ENCODE measurements around the gene MMD. TPM values are rescaled to one million over a fixed set of nuclear protein-coding genes. Genes with fewer than 3 reads are reported as not detected.
A peak's percentile ranks its signal among the peaks of the same experiment; 100 is the strongest.
"Not testable (repeated sequence)": the region's sequence is repeated elsewhere in the genome, so short reads cannot be mapped to it uniquely, and the experiment has no call there.

MMD gene
- total RNA-seq: 10 to 100 TPM; 28.9 to 34.0 TPM

DNA sequence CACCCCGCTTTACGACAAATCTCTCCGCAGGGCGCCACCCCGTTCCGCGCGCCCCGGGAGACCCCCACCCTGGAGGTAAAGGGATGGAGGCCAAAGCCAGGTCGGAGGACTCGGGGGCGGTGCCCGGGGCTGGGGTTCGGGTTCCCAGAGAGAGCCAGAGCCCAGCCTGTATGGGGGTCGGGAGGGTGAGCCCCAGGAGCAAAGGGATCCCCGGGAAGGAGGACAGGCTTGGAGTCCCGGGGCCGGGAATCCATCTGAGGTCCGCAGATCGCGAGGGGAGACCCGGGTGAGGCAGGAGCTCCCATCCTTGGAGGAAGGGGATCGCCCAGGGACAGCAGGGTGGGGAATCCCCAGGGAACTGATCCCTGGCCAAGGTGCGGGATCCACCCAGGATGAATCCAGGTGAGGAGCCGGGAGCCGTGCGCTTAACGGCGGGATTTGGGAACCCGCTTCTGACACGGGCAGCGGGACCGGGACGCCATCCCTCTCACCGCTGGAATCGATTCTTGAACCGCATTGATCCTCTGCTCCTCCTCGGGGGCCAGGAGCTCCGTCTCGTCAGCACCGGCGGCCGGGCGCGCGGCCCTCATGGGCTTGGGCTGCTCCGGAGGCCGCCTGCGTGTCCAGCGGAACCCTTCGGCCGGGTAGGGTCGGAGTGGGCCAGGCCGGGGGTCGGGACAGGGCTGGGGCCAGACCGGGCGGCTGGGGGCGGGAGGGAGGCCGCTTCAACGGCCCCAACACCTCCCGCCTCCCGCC, at the start of gene MMD:
Gene MMD (minus strand): TSS at position 657 of the 756 bp plus-strand sequence. CDS start 140 bp downstream, at position 517.
- Mint-ChIP-seq H3K27me3 (peaks cover 29% of the 10 kb centered on the region), H3K4me3 (peak within 1 kb of the TSS; percentile 87), H3K9me3 (peaks cover 3% of the 10 kb centered on the region), H3K27ac (peak within 1 kb of the TSS; percentile 95), H3K4me1 (peaks cover 52% of the 10 kb centered on the region), H3K36me3 (ENCODE audit: low read depth) (peaks cover 44% of the 10 kb centered on the region)
- ChIA-PET POLR2A (no interaction called here), CTCF (interaction anchor here (1.0 to 2.5 kb wide), 2 partner anchors 10 to 77 kb away, joined by 3 to 8 read pairs; no protein-coding TSS in a partner anchor)
- DNase-seq: no peak

DNA sequence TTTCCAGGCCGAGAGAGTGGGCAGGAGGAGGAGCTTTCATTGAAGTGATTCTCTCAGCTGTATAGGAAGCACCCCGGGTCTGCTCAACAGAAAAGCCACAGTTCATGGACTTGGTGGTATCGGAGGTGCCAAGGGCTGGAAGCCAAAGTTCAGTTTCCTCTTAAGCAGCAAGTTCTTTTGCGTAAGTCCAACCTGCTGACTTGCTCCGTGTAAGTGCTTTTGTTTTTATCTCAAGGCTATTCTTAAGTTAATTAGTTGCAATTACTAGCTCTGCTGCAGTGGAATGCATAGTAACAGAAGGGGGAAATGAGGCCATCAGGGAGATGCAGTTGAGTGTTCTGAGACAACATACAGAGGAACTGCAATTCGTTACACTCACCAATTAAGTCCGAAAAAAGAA, 45.0 kb upstream of the MMD start:
- CTCF ChIA-PET: no interaction called here
- POLR2A ChIA-PET: no interaction called here

DNA sequence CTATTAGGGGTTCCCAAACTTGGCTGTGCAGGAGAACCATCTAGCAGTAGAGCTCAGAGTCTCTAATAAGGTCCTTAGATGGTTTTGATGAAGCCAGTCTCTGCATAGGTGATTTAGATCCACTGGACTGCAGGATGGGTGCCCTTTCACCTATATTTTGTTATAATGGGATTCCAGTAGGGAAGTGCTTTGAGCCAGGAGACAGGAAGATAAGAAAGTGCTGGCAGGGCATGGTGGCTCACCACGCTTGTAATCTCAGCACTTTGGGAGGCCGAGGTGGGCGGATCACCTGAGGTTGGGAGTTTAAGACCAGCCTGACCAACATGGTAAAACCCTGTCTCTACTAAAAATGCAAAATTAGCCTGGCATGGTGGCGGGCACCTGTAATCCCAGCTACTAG, 44.1 kb upstream of the MMD start:
- H3K27me3 Mint-ChIP-seq; H3K36me3 Mint-ChIP-seq (ENCODE audit: low read depth); POLR2A ChIA-PET; DNase-seq; H3K27ac Mint-ChIP-seq; H3K4me3 Mint-ChIP-seq; H3K9me3 Mint-ChIP-seq; H3K4me1 Mint-ChIP-seq: not testable (repeated sequence)
- CTCF ChIA-PET: interaction anchor here (1.0 kb wide), 1 partner anchor 14 kb away, joined by 3 read pairs; no protein-coding TSS in a partner anchor

More for the DNA sequence above, 45.0 kb upstream of the MMD start:
- no peaks in the 10 kb centered on the region for H3K36me3 Mint-ChIP-seq (ENCODE audit: low read depth)
- no peak overlapping the region for H3K27ac Mint-ChIP-seq
- no peak for DNase-seq
- H3K9me3 Mint-ChIP-seq: no peaks in the 10 kb centered on the region
- no peak overlapping the region for H3K4me3 Mint-ChIP-seq
- H3K4me1 Mint-ChIP-seq: peaks cover 8% of the 10 kb centered on the region
- peaks cover 2% of the 10 kb centered on the region for H3K27me3 Mint-ChIP-seq

GRCh38 chr17:55463600-55463999, 42.0 kb upstream of the MMD start:
- H3K27ac Mint-ChIP-seq: no peak overlapping the region
- H3K4me3 Mint-ChIP-seq: no peak overlapping the region
- POLR2A ChIA-PET: no interaction called here

GRCh38 chr17:55462711-55463110, 41.1 kb upstream of the MMD start:
- no peak overlapping the region for H3K27ac Mint-ChIP-seq
- no peaks in the 10 kb centered on the region for H3K36me3 Mint-ChIP-seq (ENCODE audit: low read depth)
- peaks cover 23% of the 10 kb centered on the region for H3K4me1 Mint-ChIP-seq
- ChIA-PET CTCF (interaction anchor here (1.0 kb wide), 1 partner anchor 173 kb away, joined by 3 read pairs; no protein-coding TSS in a partner anchor), POLR2A (no interaction called here)
- peaks cover 6% of the 10 kb centered on the region for H3K9me3 Mint-ChIP-seq
- DNase-seq: no peak
- H3K4me3 Mint-ChIP-seq: no peak overlapping the region
- H3K27me3 Mint-ChIP-seq: peaks cover 2% of the 10 kb centered on the region

More at GRCh38 chr17:55463600-55463999, 42.0 kb upstream of the MMD start:
- Mint-ChIP-seq H3K36me3 (ENCODE audit: low read depth) (no peaks in the 10 kb centered on the region), H3K27me3 (peaks cover 2% of the 10 kb centered on the region), H3K9me3 (no peaks in the 10 kb centered on the region), H3K4me1 (peaks cover 14% of the 10 kb centered on the region)
- no peak for DNase-seq
- CTCF ChIA-PET: no interaction called here

GRCh38 chr17:55462234-55462633, 40.6 kb upstream of the MMD start:
- ChIA-PET CTCF (interaction anchor here (1.0 kb wide), 1 partner anchor 173 kb away, joined by 3 read pairs; no protein-coding TSS in a partner anchor), POLR2A (no interaction called here)
- H3K4me3 Mint-ChIP-seq: no peak overlapping the region
- DNase-seq: no peak
- no peak overlapping the region for H3K27ac Mint-ChIP-seq
- H3K9me3 Mint-ChIP-seq: peaks cover 6% of the 10 kb centered on the region
- H3K4me1 Mint-ChIP-seq: peaks cover 23% of the 10 kb centered on the region
- no peaks in the 10 kb centered on the region for H3K36me3 Mint-ChIP-seq (ENCODE audit: low read depth)
- H3K27me3 Mint-ChIP-seq: peaks cover 2% of the 10 kb centered on the region

GRCh38 chr17:55458978-55459377, 37.3 kb upstream of the MMD start:
- peaks cover 20% of the 10 kb centered on the region for H3K4me1 Mint-ChIP-seq
- no peaks in the 10 kb centered on the region for H3K36me3 Mint-ChIP-seq (ENCODE audit: low read depth)
- no peak for DNase-seq
- no peak overlapping the region for H3K4me3 Mint-ChIP-seq
- POLR2A ChIA-PET: no interaction called here
- no peak overlapping the region for H3K27ac Mint-ChIP-seq
- H3K9me3 Mint-ChIP-seq: peaks cover 6% of the 10 kb centered on the region
- CTCF ChIA-PET: interaction anchor here (2.3 kb wide), 1 partner anchor 26 kb away, joined by 9 read pairs; no protein-coding TSS in a partner anchor
- peaks cover 2% of the 10 kb centered on the region for H3K27me3 Mint-ChIP-seq

DNA sequence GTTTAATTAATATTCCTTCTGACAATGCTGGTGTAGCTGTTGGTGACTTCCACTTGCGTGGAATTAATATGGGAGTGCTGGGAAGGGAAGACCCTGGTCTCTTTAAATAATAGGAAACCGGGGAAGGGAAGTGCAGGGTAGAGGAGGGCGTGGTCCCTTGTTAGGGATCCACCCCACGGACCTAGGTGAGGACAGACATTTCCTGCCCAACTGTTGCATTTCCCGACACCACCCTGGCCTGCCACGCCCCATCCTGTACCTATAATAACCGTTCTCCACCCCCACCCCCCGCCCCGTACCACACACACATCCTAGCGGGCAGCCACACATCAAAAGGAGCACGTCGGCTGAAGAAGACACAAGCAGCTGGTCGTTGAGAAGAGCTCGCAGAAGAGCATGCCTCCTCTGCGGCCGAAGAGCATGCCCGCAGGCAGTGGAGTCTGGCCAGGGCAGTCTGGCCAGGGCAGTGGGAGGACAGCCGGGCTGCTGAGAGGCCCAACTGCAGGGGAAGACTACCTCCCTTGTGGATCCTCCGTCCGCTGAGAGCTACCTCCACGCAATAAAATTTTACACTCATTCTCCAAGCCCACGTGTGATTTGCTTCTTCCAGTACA, 36.8 kb upstream of the MMD start:
- Mint-ChIP-seq H3K4me1 (peaks cover 14% of the 10 kb centered on the region), H3K27me3 (peaks cover 6% of the 10 kb centered on the region), H3K36me3 (ENCODE audit: low read depth) (no peaks in the 10 kb centered on the region), H3K4me3 (no peak overlapping the region), H3K27ac (no peak overlapping the region), H3K9me3 (peaks cover 6% of the 10 kb centered on the region)
- no peak for DNase-seq
- ChIA-PET POLR2A (no interaction called here), CTCF (interaction anchor here (2.3 kb wide), 1 partner anchor 25 kb away, joined by 9 read pairs; no protein-coding TSS in a partner anchor)

DNA sequence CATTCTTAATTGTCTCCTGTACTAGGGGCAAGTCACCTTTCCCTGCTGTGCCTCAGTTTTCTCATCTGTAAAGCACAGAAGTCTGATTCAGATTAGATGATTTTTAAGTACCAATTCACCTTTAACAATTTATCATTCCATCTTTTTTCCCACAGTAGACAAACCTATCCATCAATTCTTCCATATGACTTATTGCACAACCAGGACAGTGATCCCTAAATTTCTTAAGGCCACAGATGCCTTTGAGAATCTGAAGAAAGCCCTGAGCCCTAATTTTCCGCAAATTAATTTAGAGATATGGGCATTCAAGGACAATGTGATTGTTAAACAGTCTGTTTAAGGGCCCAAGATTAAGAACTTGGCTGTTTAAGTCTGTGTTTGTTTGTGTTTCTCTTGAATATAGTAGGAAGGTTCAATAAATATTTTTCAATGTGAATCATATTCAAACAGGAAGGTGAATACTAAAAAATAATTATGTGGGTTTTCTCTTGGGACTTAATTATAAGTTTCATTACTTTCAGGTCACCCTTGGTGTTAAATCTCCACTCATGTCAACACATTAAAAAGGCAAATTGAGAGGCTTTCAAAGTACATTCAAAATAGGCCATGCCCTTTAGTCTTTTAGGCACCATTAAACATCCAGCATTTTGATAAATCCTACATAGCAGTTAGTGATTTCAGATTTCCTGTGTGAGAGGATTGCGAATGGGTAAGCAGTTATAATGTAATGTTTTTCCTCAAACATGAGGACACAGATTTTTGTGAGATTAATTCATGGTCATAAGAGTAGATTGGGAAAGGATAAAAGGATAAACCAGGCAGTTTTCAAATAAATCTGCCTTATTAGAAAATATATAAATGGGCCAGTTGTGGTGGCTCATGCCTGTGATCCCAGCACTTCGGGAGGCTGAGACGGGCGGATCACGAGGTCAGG, 34.9 kb upstream of the MMD start:
- no peak for DNase-seq
- Mint-ChIP-seq H3K9me3 (peaks cover 6% of the 10 kb centered on the region), H3K4me1 (peaks cover 25% of the 10 kb centered on the region), H3K4me3 (no peak overlapping the region), H3K36me3 (ENCODE audit: low read depth) (no peaks in the 10 kb centered on the region), H3K27ac (no peak overlapping the region), H3K27me3 (peaks cover 6% of the 10 kb centered on the region)
- CTCF ChIA-PET: interaction anchor here (2.3 kb wide), 1 partner anchor 23 kb away, joined by 9 read pairs; no protein-coding TSS in a partner anchor
- POLR2A ChIA-PET: no interaction called here

- DNase-seq: no peak
- Mint-ChIP-seq H3K4me3 (no peak overlapping the region), H3K9me3 (peaks cover 6% of the 10 kb centered on the region), H3K4me1 (peaks cover 32% of the 10 kb centered on the region), H3K27me3 (peaks cover 6% of the 10 kb centered on the region), H3K27ac (no peak overlapping the region), H3K36me3 (ENCODE audit: low read depth) (no peaks in the 10 kb centered on the region)
- POLR2A ChIA-PET: no interaction called here
- CTCF ChIA-PET: no interaction called here
Measured at GRCh38 chr17:55454906-55455474, 33.4 kb upstream of the MMD start.

GRCh38 chr17:55453839-55454557, 32.4 kb upstream of the MMD start:
- no peak for DNase-seq
- no peak overlapping the region for H3K4me3 Mint-ChIP-seq
- no peaks in the 10 kb centered on the region for H3K36me3 Mint-ChIP-seq (ENCODE audit: low read depth)
- ChIA-PET POLR2A (no interaction called here), CTCF (no interaction called here)
- H3K27ac Mint-ChIP-seq: no peak overlapping the region
- H3K4me1 Mint-ChIP-seq: peaks cover 30% of the 10 kb centered on the region
- H3K27me3 Mint-ChIP-seq: peaks cover 7% of the 10 kb centered on the region
- peaks cover 6% of the 10 kb centered on the region for H3K9me3 Mint-ChIP-seq

Data from activated CD4-positive, alpha-beta T cell treated with anti-CD3 and anti-CD28 coated beads, Interleukin-2, amount 10 ng/mL, durations not matched to agents 7 days and 5 days (primary cell).